ENCODE measurements around the gene ITPKB.
"Not testable (repeated sequence)": the region's sequence is repeated elsewhere in the genome, so short reads cannot be mapped to it uniquely, and the experiment has no call there.

The ITPKB gene

DNA sequence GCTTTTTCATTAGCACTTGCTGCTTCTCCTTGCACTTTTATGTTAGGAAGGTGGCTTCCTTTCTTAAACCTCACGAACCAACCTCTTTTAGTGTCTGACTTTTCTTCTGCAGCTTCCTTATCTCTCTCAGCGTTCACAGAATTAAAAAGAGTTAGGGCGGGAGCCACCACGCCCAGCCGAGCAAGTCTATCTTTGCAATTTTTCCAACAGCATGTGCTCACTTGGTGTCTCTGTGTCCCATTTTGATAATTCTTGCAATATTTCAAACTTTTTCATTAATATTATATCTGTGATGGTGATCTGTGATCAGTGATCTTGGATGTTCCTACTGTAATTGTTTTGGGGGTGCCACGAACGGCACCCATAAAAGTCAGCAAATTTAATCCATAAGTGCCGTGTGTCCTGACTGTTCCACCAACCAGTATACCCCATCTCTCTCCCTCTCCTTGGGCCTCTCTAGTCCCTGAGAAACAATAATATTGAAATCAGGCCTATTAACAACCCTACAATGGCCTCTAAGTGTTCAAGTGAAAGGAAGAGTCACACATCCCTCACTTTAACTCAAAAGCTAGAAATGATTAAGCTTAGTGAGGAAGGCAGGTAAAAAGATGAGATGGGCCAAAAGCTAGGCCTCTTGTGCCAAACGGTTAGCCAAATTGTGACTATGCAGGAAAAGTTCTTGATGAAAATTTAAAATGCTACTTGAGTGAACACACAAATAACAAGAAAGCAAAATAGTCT lies 15.9 kb upstream of the ITPKB start:
- DNase-seq: no peak

GRCh38 chr1:226754097-226754496 lies 15.0 kb upstream of the ITPKB start:
- DNase-seq: no peak

DNA sequence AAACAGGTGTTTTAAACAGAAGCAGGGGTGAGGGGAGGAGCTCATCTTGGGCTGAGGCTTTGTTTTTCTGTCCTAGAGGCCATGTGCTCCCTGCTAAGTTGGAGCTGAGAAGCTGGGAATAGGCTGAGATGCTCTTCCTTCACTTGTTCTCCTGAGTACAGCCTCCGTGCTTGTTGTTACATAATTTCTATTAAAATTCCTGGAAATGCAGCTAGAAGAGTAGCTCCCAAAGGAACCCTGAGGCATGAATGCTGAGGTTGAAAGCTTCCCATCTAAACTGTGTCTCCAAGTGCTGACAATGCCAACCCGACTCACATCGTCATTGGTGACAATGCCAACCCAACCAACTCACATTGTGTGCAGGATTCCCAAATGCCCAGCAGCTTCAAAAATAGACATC lies 12.6 kb upstream of the ITPKB start:
- DNase-seq: no peak

- DNase-seq: no peak
These were observed 12.1 kb upstream of the ITPKB start for GRCh38 chr1:226751214-226751613.

DNA sequence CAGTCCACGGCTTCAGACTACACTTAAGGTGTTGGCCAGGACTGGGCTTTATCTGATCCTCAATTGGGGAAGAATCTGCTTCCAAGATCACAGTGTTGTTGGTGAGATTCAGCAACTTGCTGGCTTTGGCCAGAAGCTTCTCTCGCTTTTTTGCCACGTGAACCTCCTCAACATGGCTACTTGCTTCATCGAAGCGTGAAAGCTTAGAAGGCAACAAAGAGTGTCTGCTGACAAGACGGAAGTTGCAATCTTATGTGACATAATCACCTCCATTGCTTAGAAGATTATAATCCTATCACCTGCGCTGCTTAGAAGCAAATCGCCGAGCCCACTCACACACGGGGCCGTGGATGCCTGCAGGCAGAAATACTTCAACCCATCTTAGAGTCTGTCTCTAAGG lies 10.4 kb upstream of the ITPKB start:
- no peak for DNase-seq

DNA sequence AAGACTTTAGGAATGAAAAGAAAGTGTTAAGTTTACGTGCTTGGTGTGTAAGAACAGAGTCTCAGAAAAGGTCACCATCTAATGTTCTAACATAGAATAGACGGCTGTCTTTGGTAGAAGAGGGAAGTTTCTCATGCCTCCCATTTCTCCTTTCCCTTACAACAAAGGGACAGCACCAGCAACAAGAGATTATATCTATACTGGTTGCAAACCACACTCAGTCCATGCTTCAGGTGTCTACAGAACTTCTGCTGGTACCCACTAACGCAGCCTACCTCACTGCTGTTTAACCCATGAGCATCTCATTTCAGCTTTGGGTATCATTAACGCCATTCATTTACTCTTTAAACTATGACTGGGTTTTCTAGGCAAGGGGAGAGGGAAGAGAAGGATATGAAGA lies 9.2 kb upstream of the ITPKB start:
- no peak for DNase-seq

GRCh38 chr1:226747519-226748263 lies 8.6 kb upstream of the ITPKB start:
- not testable (repeated sequence) for DNase-seq

- DNase-seq: no peak
These were observed 4.2 kb upstream of the ITPKB start for GRCh38 chr1:226743259-226743658.

- no peak for DNase-seq
These were observed 1.9 kb upstream of the ITPKB start for GRCh38 chr1:226741009-226741408.

DNA sequence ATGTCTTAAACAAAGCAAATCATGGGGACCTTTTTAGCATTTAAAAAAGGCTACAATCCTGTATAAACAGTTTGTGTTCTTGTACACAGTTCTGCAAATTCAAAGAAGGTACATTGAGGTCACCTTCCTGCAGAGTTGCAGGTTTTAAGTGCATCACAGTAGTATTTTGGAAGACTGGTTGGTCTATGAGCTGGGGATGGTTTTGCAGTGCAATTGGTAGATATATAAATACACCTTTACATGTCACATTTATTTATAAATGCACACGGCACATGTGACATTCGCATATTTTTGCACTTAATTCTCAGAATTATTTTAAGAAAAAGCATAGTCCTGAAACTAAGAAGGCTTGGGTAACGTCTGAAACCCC lies 599 bp upstream of the ITPKB start:
- DNase-seq: no peak

DNA sequence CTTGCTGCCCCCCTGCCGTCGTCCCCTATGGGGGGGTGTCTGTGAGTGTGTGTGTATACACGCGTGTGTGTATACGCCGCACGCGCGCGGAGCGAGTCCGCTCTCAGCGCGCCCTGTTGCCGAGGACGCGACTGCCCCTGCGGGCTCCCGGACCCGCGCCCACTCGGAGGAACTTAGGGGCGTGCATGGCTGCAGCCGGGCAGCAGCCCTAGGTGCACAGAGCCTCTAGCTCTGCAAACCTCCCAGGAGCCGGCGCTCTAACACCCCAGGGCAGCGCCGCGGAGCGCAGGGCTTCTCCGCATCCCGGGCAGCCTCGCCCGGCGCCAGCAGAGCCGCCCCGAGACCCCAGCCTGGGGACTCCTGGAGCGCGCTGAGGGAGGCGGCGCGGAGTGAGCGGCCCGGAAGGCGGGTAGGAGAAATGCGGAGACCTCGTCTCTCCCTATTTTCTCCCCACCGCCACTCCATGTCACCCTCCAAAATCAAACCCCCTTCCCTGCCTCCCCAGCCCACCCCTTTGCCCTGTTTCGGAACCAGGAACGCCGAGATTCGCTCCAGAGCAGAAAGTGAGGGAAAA lies 574 bp downstream of the ITPKB start:
- no peak for DNase-seq

DNA sequence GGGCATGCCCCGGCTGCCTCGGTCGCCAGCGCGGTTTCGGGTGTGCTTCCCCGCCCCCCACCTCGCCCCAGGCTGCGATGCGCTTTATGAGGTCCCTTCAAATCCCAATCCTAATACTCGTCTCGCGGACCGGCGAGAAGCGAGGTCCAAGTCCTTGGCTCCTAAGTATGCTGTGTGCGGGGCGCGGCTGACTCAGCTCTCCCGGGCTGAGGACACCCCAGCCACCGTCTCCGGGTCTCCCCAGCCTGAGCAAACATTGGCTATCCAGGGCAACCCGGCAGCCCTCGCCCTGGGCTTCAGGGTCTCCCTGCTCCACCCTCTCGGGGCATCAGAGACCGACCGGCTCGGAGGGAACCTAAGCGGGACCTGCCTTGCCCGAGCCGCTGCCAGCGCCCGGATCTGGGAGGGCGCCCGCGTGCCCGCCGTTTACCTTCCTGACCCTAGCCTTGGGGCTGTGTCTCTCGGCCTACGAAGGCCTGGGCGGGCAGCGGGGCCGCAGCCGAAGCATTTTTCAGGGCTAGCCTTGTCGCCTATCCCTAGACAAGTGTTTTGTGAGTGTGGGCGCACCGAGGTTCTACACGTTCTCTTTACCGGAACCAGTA lies 1.2 kb downstream of the ITPKB start:
- peak in 1 of 4 experiments; percentile 31 for DNase-seq

GRCh38 chr1:226736908-226737818 lies 1.9 kb downstream of the ITPKB start:
- peak in 3 of 4 experiments; percentile 31 to 45 (median 35) for DNase-seq

- DNase-seq: no peak
These were observed 2.8 kb downstream of the ITPKB start for GRCh38 chr1:226736001-226736907.

GRCh38 chr1:226735576-226735975 lies 3.5 kb downstream of the ITPKB start:
- DNase-seq: no peak

GRCh38 chr1:226734611-226735153 lies 4.4 kb downstream of the ITPKB start:
- DNase-seq: no peak

- DNase-seq: no peak
These were observed 5.2 kb downstream of the ITPKB start for GRCh38 chr1:226733876-226734275.

DNA sequence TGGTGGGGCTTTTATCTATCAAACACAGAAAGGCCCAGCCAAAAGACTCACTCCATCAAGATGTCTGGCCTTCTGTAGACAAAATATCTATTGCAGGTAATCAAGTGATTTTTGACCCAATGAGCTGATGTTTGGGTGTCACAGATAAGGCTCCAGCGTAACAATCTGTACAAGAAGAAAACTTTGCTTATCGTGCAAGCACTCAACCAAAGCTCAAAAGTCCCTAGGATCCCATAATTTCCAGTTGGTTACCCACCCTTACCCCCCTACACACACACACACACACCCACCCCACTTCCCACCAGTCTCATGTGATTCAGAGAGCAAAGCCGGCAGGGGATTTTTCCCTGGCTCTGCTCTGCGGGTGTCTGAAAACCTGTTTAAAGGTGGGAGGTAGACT lies 5.8 kb downstream of the ITPKB start:
- DNase-seq: no peak

DNA sequence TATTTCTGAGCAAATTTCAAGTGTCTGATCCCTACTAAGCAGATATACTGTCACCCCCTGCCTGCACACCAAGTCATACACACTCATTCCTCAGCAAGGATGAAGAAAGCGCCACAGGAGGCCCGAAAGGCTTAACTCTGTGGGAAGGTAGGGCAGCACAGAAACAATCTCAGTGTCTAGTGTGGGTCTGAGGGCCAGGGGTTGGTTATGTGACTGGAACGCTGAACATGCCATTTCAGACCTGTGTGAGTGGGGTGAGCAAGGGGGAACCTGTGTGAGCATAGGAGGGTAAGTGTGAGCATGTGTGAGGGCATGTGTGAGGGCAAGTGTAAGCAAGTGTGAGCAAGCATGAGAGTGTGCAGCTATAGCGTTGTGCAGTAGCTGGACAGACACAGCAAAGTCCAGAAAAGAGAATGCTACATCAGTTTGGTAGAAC lies 6.2 kb downstream of the ITPKB start:
- DNase-seq: no peak

DNA sequence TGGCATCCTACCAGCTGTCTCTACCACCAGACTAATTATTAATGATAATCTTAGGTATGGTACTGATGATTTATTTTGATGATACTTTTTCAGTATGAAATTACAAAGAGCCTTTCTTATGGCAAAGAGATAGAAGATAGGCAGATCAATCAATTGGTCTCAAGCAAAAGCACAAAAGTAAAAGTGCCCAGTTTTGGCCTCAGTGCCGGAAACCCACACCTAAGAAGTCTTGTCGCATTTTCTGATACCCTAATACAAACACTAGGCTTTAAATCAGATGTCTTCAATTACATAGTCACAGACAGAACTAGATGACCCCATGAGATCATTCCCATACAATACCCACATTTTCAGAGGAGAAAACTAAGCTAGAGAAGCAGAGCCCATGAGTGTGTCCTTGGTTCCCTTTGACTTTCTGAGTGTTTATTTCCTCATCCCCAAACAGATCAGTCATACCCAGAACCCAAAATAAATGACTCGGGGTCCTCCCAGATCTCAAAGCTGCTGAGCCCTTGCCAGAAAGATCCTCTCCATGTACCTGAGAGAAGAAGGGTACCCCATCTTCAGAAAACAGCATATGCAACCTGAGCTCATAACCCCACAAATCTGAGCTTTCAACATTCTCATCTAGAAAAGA lies 7.7 kb downstream of the ITPKB start:
- no peak for DNase-seq

- DNase-seq: no peak
These were observed 8.2 kb downstream of the ITPKB start for GRCh38 chr1:226730836-226731235.
